Stomach (tissue), 9 donors: ENCODE results near the gene CAMSAP1. TPM values are rescaled to one million over a fixed set of nuclear protein-coding genes. Genes with fewer than 3 reads are reported as not detected.

Source experiments
- DNase-seq, 2 donors: peaks; one replicate each; pipeline versions ENCODE4 v3.0.0 to v3.0.0-alpha.2; 2013 to 2019
- H3K27ac ChIP-seq, 5 donors: fragments of 200-600 bp in 4 of 5; sonication (generic) in 4 of 5; one replicate each; pipeline ENCODE4 v1.5.1; 2013 to 2019; ENCODE audit warnings: mild to moderate bottlenecking in 1 of 5, moderate library complexity in 1 of 5
- H3K27me3 ChIP-seq, 3 donors: fragments of 200-600 bp; sonication (generic); one replicate each; pipeline ENCODE4 v1.5.1; 2017 to 2019; ENCODE audit warnings: mixed run types in 1 of 3
- H3K36me3 ChIP-seq, 4 donors: fragments of 200-600 bp; sonication (generic); 1 replicate in 3 of 4; 2 replicates in 1 of 4; pipeline ENCODE4 v1.5.1; 2016 to 2019
- H3K4me1 ChIP-seq, 4 donors: fragments of 200-600 bp; sonication (generic); one replicate each; pipeline ENCODE4 v1.5.1; 2016 to 2019
- H3K4me3 ChIP-seq, 4 donors: fragments of 200-600 bp; sonication (generic) in 3 of 4; one replicate each; pipeline ENCODE4 v1.5.1; 2016 to 2019; ENCODE audit warnings: mild to moderate bottlenecking in 1 of 4
- H3K9me3 ChIP-seq, 4 donors: fragments of 200-600 bp; sonication (generic); one replicate each; pipeline ENCODE4 v1.5.1; 2016 to 2019
- EP300 ChIP-seq: sonication (generic); formaldehyde crosslinking; IDR thresholded peaks from one replicate; pipeline ENCODE4 v1.6.1; 2017; ENCODE audit warnings: antibody characterized with exemption
- POLR2A ChIP-seq, 4 donors: fragments of 450-650 bp; IDR thresholded peaks; one replicate each; pipeline ENCODE4 v1.6.1; 2016; ENCODE audit warnings: antibody characterized with exemption in 4 of 4, control low read depth in 2 of 4, mild to moderate bottlenecking in 1 of 4, moderate library complexity in 1 of 4
- POLR2AphosphoS5 ChIP-seq, 3 donors: sonication (generic); formaldehyde crosslinking; IDR thresholded peaks; one replicate each; pipeline ENCODE4 v1.6.1; 2016; ENCODE audit warnings: antibody characterized with exemption in 3 of 3
- WGBS, 5 donors: extraction: QIAGEN DNeasy Blood & Tissue Kit in 3 of 5; methylation state at CpG; one replicate each; pipeline versions ENCODE4 v1.1.5 to v1.1.7; 2013 to 2018; 5-methylcytosine and 5-hydroxymethylcytosine counted together
- intact Hi-C: fragments of 100-400 bp; cut with DNase I; formaldehyde crosslinking; loops from one replicate; pipeline ENCODE4 v1.15.1; 2023; ENCODE audit warnings: low total_unique reads
- polyA plus RNA-seq, 3 donors: library from polyadenylated mRNA; stranded (reverse); fragments of 200-250 nt; gene quantifications; one replicate each; pipeline ENCODE4 v1.2.3, GENCODE V29; 2013
- total RNA-seq, 5 donors: library from RNA; depleted of rRNA; stranded (reverse); fragments of >200 nt; gene quantifications; one replicate each; pipeline versions ENCODE4 v1.1.0 to v1.2.3, GENCODE V29; 2014 to 2016
- TF ChIP-seq, protein P1 (sequence below), 7 experiments: fragments of 450-650 bp in 4 of 7; fragments of 200-600 bp in 3 of 7; sonication (generic) in 3 of 7; IDR thresholded peaks; one replicate each; pipeline ENCODE4 v1.5.1; 2016 to 2019; ENCODE audit warnings: antibody characterized with exemption in 7 of 7, control low read depth in 2 of 7, mild to moderate bottlenecking in 1 of 7
- donor health status: healthy with polysubstance abuse.
- donor health status: Bipolar disorder and iron deficiency.
- donor health status: healthy.

CAMSAP1 gene
- total and polyA plus RNA-seq, 8 donors = 2.4 to 238 (median 12.7) TPM

DNA sequence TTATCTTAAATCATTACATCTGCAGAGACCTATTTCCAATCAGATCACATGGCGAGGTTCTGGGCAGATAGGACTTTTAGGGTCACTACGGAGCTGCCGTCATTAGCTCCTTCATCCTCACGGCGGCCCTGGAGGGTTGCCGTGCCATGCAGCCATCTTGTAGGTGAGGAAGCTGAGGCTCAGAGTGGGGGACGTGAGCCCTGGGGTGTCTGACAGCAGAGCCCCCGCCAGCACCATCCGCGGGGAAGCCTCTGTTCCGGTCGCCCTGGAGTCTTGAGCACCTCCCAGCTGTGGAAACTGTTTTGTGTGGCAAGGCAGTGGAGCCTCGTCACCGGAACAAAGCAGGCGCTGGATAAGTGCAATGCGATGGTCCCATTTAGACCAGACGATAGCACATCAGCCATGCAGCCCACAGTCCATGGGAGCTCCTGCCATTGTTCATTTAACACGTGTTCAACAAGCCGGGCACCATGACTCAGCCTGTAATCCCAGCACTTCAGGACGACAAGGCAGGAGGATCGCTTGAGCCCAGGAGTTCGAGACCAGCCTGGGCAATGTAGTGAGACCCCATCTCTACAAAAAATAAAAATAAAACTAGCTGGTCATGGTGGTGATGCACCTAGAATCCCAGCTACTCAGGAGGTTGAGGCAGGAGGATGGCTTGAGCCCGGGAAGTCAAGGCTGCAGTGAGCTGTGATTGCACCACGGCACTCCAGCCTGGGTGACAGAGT is 143.5 kb downstream of the CAMSAP1 start:
- no peaks in the 10 kb centered on the region for H3K4me1 ChIP-seq
- intact Hi-C loops = no loop called here
- H3K27me3 ChIP-seq = peaks cover 0 to 26% (median 0%) of the 10 kb centered on the region in 3 donors
- H3K9me3 ChIP-seq = peaks cover 6 to 31% (median 22%) of the 10 kb centered on the region in 4 donors
- WGBS, 5 donors = 82 to 90% (median 88%) methylated on average over 24 of the region's 24 CpGs
- TF ChIP-seq, protein P1, sequence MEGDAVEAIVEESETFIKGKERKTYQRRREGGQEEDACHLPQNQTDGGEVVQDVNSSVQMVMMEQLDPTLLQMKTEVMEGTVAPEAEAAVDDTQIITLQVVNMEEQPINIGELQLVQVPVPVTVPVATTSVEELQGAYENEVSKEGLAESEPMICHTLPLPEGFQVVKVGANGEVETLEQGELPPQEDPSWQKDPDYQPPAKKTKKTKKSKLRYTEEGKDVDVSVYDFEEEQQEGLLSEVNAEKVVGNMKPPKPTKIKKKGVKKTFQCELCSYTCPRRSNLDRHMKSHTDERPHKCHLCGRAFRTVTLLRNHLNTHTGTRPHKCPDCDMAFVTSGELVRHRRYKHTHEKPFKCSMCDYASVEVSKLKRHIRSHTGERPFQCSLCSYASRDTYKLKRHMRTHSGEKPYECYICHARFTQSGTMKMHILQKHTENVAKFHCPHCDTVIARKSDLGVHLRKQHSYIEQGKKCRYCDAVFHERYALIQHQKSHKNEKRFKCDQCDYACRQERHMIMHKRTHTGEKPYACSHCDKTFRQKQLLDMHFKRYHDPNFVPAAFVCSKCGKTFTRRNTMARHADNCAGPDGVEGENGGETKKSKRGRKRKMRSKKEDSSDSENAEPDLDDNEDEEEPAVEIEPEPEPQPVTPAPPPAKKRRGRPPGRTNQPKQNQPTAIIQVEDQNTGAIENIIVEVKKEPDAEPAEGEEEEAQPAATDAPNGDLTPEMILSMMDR (IDR thresholded peaks at IDR 0.05) = no peak
- no peak for TF ChIP-seq POLR2A (IDR thresholded peaks at IDR 0.05)
- H3K27ac ChIP-seq = no peak overlapping the region
- H3K36me3 ChIP-seq = no peaks in the 10 kb centered on the region
- H3K4me3 ChIP-seq = no peak overlapping the region
- DNase-seq = no peak

DNA sequence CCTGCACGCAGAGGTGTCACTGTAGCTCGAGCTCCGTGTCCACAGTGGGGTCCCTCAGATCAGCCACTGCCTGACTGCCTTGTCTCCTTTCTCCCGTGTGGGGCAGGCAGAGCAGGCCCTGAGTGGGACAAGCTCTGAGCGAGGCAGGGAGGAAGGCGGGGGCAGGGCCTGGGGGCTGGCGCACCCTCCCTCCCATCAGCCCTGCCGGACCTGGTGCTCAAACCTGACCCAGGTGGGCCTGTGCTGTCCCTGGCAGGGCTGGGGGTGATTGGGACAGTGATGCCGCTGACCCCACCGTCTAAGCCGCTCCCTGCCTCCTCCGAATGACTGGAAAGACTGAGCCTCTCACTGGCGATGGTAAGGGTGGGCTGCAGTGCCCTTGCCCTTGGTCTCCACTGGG is 144.4 kb downstream of the CAMSAP1 start:
- no peaks in the 10 kb centered on the region for H3K4me1 ChIP-seq
- TF ChIP-seq, protein P1 (IDR thresholded peaks at IDR 0.05) = no peak
- intact Hi-C loops = no loop called here
- H3K4me3 ChIP-seq = no peak overlapping the region
- no peaks in the 10 kb centered on the region for H3K36me3 ChIP-seq
- WGBS, 5 donors = 75 to 88% (median 79%) methylated on average over 11 to 13 of the region's 13 CpGs
- no peak overlapping the region for H3K27ac ChIP-seq
- H3K27me3 ChIP-seq = peaks cover 0 to 26% (median 0%) of the 10 kb centered on the region in 3 donors
- no peak for DNase-seq
- H3K9me3 ChIP-seq = peaks cover 6 to 31% (median 22%) of the 10 kb centered on the region in 4 donors

DNA sequence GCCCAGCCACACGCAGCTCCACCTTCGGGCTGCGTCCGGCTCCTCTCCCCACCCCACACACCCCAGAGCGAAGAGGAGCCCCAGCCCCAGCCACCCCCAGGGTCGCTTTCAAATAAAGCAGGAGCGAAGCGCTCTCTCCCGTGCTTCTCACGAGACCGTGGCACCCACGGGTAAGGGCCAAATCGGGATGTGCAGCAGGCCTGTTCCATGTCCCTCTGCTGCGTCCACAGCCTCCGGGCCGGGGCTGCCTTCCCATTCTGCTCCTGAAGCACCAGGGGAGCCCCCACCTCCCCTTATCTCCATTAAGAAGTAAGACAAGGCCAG is 145.5 kb downstream of the CAMSAP1 start:
- Histone ChIP-seq H3K4me3 (no peak overlapping the region), H3K27me3 (peaks cover 0 to 26% (median 0%) of the 10 kb centered on the region in 3 donors), H3K36me3 (no peaks in the 10 kb centered on the region), H3K27ac (no peak overlapping the region), H3K9me3 (peaks cover 6 to 25% (median 19%) of the 10 kb centered on the region in 4 donors), H3K4me1 (no peaks in the 10 kb centered on the region)
- WGBS, 5 donors = 81 to 89% (median 82%) methylated on average over 10 to 16 of the region's 16 CpGs
- no peak for DNase-seq
- TF ChIP-seq, protein P1 (IDR thresholded peaks at IDR 0.05) = no peak
- TF ChIP-seq POLR2AphosphoS5 (IDR thresholded peaks at IDR 0.05) = no peak
- no peak for TF ChIP-seq POLR2A (IDR thresholded peaks at IDR 0.05)
- TF ChIP-seq EP300 = no peak
- intact Hi-C loops = no loop called here

DNA sequence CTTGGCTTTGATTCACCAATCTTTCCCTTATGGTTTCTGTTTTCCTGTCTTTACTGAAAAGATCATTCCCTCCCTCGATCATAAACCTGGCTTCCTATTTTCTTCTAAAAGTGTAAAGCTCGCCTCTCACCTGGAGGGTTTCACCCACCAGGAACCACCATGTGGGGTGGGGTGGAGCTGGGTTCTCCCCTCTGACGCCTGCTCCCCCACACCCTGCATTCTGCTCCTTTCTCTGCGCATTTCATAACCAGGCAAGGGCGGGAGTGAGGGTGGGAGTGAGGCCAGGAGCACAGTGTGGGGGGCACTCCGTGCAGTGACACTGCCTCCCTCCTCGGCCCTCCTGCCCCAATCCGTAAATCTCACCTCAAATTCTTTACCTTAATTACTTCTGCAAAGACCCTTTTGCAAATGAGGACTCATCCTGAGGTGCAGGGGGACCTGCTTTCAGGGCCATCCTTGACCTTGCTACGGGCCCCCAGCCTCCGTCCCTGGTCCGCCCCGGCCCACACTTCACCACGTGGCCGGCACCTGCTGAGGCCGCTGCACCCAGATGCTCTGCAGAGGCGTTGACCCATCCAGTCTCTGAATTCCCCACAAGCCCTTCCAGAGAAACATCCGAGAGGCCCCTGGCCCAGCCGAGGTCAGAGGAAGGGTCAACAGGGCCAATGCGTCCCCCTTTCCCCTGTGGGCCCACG is 146.0 kb downstream of the CAMSAP1 start:
- peaks cover 0 to 26% (median 0%) of the 10 kb centered on the region in 3 donors for H3K27me3 ChIP-seq
- no peaks in the 10 kb centered on the region for H3K4me1 ChIP-seq
- WGBS, 5 donors = 64 to 72% (median 70%) methylated on average over 20 of the region's 20 CpGs
- DNase-seq = no peak
- TF ChIP-seq EP300 (no peak), POLR2A (IDR thresholded peaks at IDR 0.05) (no peak), POLR2AphosphoS5 (IDR thresholded peaks at IDR 0.05) (no peak)
- TF ChIP-seq, protein P1 (IDR thresholded peaks at IDR 0.05) = no peak
- H3K4me3 ChIP-seq = no peak overlapping the region
- no peak overlapping the region for H3K27ac ChIP-seq
- intact Hi-C loops = no loop called here
- H3K36me3 ChIP-seq = no peaks in the 10 kb centered on the region
- peaks cover 6 to 20% (median 14%) of the 10 kb centered on the region in 4 donors for H3K9me3 ChIP-seq
